Omental fat pad (tissue), 4 donors: ENCODE results near the gene ATP1A2. TPM values are rescaled to one million over a fixed set of nuclear protein-coding genes. Genes with fewer than 3 reads are reported as not detected.

ENCODE experiments used
- ATAC-seq: fragments of 150-250 bp; one replicate; pipeline ENCODE4 v1.9.1; 2016; ENCODE audit warnings: mild to moderate bottlenecking, moderate library complexity; ENCODE audit not compliant: low FRiP score
- DNase-seq: peaks from one replicate; pipeline ENCODE4 v3.0.0-alpha.2; 2019; ENCODE audit warnings: low spot score
- total RNA-seq, 4 donors: library from RNA; depleted of rRNA; stranded (reverse); fragments of >200 nt; gene quantifications; one replicate each; pipeline ENCODE4 v1.1.0, GENCODE V29; 2016
- TF ChIP-seq, protein P1 (sequence below), 3 donors: fragments of 450-650 bp; IDR thresholded peaks; one replicate each; pipeline ENCODE4 v1.5.1; 2016 to 2017; ENCODE audit warnings: antibody characterized with exemption in 3 of 3, mild to moderate bottlenecking in 3 of 3, moderate library complexity in 2 of 3

Gene ATP1A2
- total RNA-seq, 4 donors from 2014 or later = 45.5 to 91.1 (median 76.3) TPM

DNA sequence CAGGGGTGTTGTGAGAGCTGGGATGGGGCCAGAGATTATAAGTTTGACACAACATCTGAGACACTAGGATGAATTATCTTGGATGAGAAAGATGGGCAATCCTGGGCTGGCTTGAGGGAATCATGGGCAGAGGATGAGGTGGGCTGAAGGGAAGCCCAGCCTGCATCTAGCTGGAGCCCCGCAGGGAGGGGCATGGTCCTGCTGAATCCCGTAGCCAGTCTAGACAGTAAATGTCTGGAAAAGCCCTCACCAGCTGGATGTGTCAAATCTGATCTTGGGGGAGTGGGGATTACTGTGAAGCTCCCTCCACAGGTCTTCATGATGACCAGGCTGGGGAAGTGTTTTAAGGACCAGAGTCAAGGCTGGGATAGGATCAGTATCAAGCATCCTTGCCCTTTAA lies 71.2 kb downstream of the ATP1A2 start:
- DNase-seq (no peak), ATAC-seq (no peak)
- TF ChIP-seq, protein P1, sequence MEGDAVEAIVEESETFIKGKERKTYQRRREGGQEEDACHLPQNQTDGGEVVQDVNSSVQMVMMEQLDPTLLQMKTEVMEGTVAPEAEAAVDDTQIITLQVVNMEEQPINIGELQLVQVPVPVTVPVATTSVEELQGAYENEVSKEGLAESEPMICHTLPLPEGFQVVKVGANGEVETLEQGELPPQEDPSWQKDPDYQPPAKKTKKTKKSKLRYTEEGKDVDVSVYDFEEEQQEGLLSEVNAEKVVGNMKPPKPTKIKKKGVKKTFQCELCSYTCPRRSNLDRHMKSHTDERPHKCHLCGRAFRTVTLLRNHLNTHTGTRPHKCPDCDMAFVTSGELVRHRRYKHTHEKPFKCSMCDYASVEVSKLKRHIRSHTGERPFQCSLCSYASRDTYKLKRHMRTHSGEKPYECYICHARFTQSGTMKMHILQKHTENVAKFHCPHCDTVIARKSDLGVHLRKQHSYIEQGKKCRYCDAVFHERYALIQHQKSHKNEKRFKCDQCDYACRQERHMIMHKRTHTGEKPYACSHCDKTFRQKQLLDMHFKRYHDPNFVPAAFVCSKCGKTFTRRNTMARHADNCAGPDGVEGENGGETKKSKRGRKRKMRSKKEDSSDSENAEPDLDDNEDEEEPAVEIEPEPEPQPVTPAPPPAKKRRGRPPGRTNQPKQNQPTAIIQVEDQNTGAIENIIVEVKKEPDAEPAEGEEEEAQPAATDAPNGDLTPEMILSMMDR (IDR thresholded peaks at IDR 0.05) = no peak

DNA sequence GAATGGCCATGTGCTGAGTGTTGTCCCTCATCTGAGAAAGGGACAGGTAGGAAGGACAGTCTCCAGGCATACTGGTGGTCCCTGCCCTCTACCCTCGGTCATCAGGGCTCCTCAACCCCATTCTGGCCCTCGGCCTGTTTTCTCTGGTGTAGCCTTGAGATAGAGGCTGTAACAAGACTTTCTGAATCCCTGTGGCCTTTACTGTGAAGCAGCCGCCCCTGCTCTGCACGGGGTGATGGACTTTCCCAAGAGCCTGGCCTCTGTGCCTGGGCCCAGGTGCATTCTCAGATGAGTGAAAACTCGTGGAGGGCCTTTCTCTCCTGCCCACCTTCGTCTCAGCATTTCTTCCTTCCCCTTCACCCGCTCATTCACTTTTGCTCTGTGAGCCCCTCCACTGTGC lies 71.8 kb downstream of the ATP1A2 start:
- TF ChIP-seq, protein P1 (IDR thresholded peaks at IDR 0.05) = no peak
- no peak for DNase-seq
- no peak for ATAC-seq

DNA sequence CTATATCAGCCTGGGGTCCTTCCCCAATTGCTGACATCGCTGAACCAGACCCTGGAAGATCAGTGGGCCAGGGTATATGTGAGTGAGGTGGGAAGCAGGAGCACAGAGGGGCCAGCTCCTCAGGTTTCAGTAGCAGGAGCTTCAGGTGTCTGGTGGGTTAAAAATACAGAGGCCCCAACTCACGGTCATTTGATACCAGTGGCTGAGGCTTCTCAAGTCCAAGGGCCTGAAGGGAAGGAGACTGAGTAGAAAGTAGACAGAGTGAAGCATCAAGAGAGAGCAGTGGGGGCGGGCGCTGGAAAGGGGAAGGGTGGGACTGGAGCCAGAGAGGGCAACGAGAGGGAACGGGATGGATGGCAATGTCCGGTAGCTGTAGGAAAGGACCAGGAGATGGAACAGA lies 72.8 kb downstream of the ATP1A2 start:
- TF ChIP-seq, protein P1 (IDR thresholded peaks at IDR 0.05) = no peak
- DNase-seq = no peak
- no peak for ATAC-seq

DNA sequence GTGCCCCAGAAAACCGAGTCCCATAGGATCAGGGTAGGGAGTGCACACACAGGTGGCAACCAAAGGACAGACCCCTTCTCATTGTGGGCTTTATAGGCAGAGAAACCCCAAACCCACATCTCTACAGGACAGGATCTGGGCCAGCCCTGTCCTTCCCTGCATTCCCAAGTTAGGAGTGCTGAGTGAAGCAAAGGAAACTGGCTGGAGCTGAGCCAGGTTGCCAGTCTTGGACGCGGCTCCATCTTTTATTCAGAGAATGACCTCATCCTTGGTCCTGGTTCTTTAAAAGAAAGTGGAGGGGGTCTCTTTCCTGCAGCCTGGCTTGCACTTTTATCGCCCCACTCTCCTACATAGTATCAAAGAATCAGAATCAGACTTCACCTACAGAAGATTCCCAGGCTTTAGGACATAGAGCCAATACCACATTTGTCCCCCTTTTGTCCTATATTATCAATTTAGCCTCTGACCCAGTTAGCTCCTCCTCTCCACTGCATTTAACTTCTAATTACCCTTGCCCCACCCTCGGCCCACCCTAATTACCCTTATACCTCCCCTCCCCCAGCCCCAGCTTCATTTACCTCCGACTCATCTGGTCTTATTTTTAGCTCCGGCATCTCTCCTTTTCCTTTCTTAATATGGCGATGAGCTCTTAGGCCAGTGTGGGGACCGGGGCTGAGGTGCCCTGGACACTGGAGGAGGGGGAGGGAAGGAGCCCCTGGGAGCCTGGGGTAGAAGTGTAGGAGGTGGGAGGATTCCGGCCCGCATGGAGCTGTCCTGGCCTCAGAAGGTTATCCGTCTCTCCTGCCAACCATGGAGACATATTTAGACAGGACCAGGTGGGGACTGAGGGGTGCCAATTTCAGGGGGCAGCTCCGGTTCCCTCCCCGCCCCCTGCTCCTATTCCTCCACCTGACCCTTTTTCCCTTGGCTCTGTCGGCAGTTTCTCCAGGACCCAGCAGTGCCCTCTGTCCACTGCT lies 74.4 kb downstream of the ATP1A2 start, which contains the start of gene CASQ1:
CASQ1 (plus strand) TSS at position 927 of the 977 bp plus-strand sequence. CDS start 177 bp downstream, outside the sequence.
- no peak for DNase-seq
- no peak for ATAC-seq
- TF ChIP-seq, protein P1 (IDR thresholded peaks at IDR 0.05) = no peak

DNA sequence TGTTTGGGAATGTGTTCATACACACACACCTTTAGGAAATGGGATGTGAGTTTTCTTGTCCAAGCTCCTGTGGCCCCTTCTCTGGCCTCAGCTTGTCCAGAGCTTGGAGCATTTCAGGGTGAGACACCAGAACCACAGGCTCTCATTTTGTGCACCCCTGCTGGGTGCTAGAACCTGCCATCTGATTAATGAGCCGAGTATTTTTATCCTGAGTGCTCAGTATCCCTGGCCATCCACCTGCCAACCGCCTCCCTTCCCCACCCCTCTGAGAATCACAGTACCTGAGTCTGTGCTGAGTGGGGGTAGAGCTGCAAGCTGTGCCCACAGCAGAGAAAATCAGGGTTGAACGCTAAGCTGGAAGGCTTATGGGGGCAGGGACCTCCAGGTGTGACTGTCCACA lies 76.2 kb downstream of the ATP1A2 start:
- DNase-seq (no peak), ATAC-seq (no peak)
- TF ChIP-seq, protein P1 (IDR thresholded peaks at IDR 0.05) = no peak

DNA sequence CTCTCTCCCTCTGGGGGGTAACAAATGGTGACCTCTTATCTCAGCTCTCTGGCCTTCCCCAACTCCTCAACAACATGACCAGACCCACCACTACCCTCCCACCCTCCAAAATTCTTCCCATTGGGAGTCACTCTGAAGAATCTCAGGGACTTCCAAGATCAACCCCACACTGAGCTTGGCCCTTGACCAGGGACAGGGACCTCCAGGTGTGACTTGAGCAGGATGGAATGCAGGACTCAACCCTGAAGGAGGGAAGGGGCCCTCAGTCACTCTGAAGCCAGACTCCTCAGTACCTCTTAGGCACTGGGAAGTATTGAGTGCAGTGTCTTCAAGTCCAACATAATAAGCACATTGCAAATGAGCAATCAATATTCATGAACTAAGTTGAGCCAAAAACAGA lies 76.7 kb downstream of the ATP1A2 start:
- TF ChIP-seq, protein P1 (IDR thresholded peaks at IDR 0.05) = no peak
- DNase-seq (no peak), ATAC-seq (no peak)

Other genes with a start within 250 kb of the ATP1A2 start
- 1 to 10 TPM in 1 of 4 donors, under 1 TPM in 2, not detected in 1; 0.84 to 5.3 (median 0.95) TPM for gene CFAP45, start 215.6 kb upstream of the ATP1A2 start, total RNA-seq
- gene TAGLN2, start 190.3 kb upstream of the ATP1A2 start, total RNA-seq = 100 to 1,000 TPM; 242 to 569 (median 258) TPM
- gene IGSF9, start 170.1 kb upstream of the ATP1A2 start, total RNA-seq = 10 to 100 TPM in 1 of 4 donors, 1 to 10 TPM in 2, not detected in 1; 4.3 to 11.0 (median 9.4) TPM
- 1 to 10 TPM in 2 of 4 donors, under 1 TPM in 1, not detected in 1; 0.56 to 7.2 (median 1.0) TPM for gene SLAMF9, start 161.5 kb upstream of the ATP1A2 start, total RNA-seq
- 1 to 10 TPM; 3.0 to 4.7 (median 4.0) TPM for gene PIGM, start 83.8 kb upstream of the ATP1A2 start, total RNA-seq
- gene KCNJ10, start 45.6 kb upstream of the ATP1A2 start, total RNA-seq = not detected
- gene KCNJ9, start 34.2 kb upstream of the ATP1A2 start, total RNA-seq = not detected
- 10 to 100 TPM; 17.5 to 20.5 (median 18.6) TPM for gene IGSF8, start 17.1 kb upstream of the ATP1A2 start, total RNA-seq
- gene ATP1A4, start 35.8 kb downstream of the ATP1A2 start, total RNA-seq = 1 to 10 TPM in 1 of 4 donors, under 1 TPM in 1, not detected in 2; 0.47 to 1.6 TPM
- gene CASQ1, start 74.8 kb downstream of the ATP1A2 start, total RNA-seq = under 1 TPM in 2 of 4 donors, not detected in 2; 0.48 to 0.69 TPM
- 100 to 1,000 TPM in 3 of 4 donors, 10 to 100 TPM in 1; 89.1 to 214 (median 153) TPM for gene PEA15, start 89.6 kb downstream of the ATP1A2 start, total RNA-seq
- 100 to 1,000 TPM; 101 to 164 (median 134) TPM for gene DCAF8, start 146.8 kb downstream of the ATP1A2 start, total RNA-seq
- gene PEX19, start 169.4 kb downstream of the ATP1A2 start, total RNA-seq = 100 to 1,000 TPM in 2 of 4 donors, 10 to 100 TPM in 2; 66.7 to 117 (median 96.9) TPM
- gene COPA, start 227.5 kb downstream of the ATP1A2 start, total RNA-seq = 100 to 1,000 TPM; 118 to 179 (median 155) TPM
- gene NCSTN, start 227.6 kb downstream of the ATP1A2 start, total RNA-seq = 10 to 100 TPM; 60.9 to 82.9 (median 69.1) TPM